NCI-H748 (cell line): ENCODE measurements around the gene PPP2R5B.

Source experiments
- DNase-seq: peaks from one replicate; lab custom pipeline; 2025; ENCODE audit not compliant: unreplicated experiment; lab: John Stamatoyannopoulos, UW

PPP2R5B gene

GRCh38 chr11:64923944-64924909 is at the start of gene PPP2R5B:
Gene PPP2R5B (plus strand): TSS chr11:64924689. CDS start chr11:64925735, 1,046 bp downstream.
- peak; percentile 85 for DNase-seq

- DNase-seq, result no peak
Observed at GRCh38 chr11:64875369-64876228, 48.9 kb upstream of the PPP2R5B start.

- DNase-seq, result no peak
Observed at GRCh38 chr11:64876229-64876750, 48.2 kb upstream of the PPP2R5B start.

GRCh38 chr11:64876835-64877341 is 47.6 kb upstream of the PPP2R5B start:
- DNase-seq, result no peak

GRCh38 chr11:64877390-64878222 is 46.9 kb upstream of the PPP2R5B start:
- DNase-seq, result peak; percentile 68

- DNase-seq, result peak; percentile 77
Observed at GRCh38 chr11:64878223-64878493, 46.3 kb upstream of the PPP2R5B start.

GRCh38 chr11:64878494-64879243 is 45.8 kb upstream of the PPP2R5B start, which contains the start of gene EHD1:
Gene EHD1 (minus strand): TSS chr11:64878621. CDS start chr11:64878464, 157 bp downstream.
- DNase-seq, result peak; percentile 98

- DNase-seq, result no peak
Observed at GRCh38 chr11:64879244-64879900, 45.1 kb upstream of the PPP2R5B start.

- DNase-seq, result no peak
Observed at GRCh38 chr11:64880240-64881001, 44.1 kb upstream of the PPP2R5B start.

- no peak for DNase-seq
Observed at GRCh38 chr11:64881476-64881875, 43.0 kb upstream of the PPP2R5B start.

- no peak for DNase-seq
Observed at GRCh38 chr11:64882243-64882642, 42.2 kb upstream of the PPP2R5B start.

GRCh38 chr11:64883575-64883974 is 40.9 kb upstream of the PPP2R5B start:
- DNase-seq, result no peak

- DNase-seq, result no peak
Observed at GRCh38 chr11:64884019-64884418, 40.5 kb upstream of the PPP2R5B start.

GRCh38 chr11:64885367-64886286 is 38.9 kb upstream of the PPP2R5B start:
- DNase-seq, result peak; percentile 25

GRCh38 chr11:64887234-64887756 is 37.2 kb upstream of the PPP2R5B start:
- no peak for DNase-seq

- peak; percentile 59 for DNase-seq
Observed at GRCh38 chr11:64887757-64888405, 36.6 kb upstream of the PPP2R5B start.

- no peak for DNase-seq
Observed at GRCh38 chr11:64888406-64888728, 36.1 kb upstream of the PPP2R5B start.
